GM21786 (cell line): ENCODE measurements around the gene RNF144A.

ENCODE experiments used
- ATAC-seq: cut with Tn5 transposase; IDR thresholded peaks from one replicate; pipeline ENCODE4 v1.9.1; 2021; ENCODE audit not compliant: unreplicated experiment

Gene RNF144A

GRCh38 chr2:7075834-7076233 is 158.6 kb downstream of the RNF144A start:
- no peak for ATAC-seq

GRCh38 chr2:7077660-7078267 is 160.6 kb downstream of the RNF144A start:
- no peak for ATAC-seq

GRCh38 chr2:7083580-7084509 is 166.6 kb downstream of the RNF144A start:
- no peak for ATAC-seq

- ATAC-seq, result no peak
Measured at GRCh38 chr2:7084601-7085000, 167.4 kb downstream of the RNF144A start.

GRCh38 chr2:7089284-7089683 is 172.1 kb downstream of the RNF144A start:
- ATAC-seq, result no peak

- no peak for ATAC-seq
Measured at GRCh38 chr2:7089898-7090510, 172.8 kb downstream of the RNF144A start.

GRCh38 chr2:7093376-7093775 is 176.2 kb downstream of the RNF144A start:
- no peak for ATAC-seq
